SH-SY5Y (cell line): Measurements from ENCODE around the gene IRF7.

Experiments
- GATA2 ChIP-seq: IDR thresholded peaks from 2 replicates; pipeline ENCODE4 v1.6.1; 2011; ENCODE audit warnings: mild to moderate bottlenecking, low read depth, low read length
- GATA3 ChIP-seq: IDR thresholded peaks from 2 replicates; pipeline ENCODE4 v1.6.1; 2011; ENCODE audit warnings: low read depth, mild to moderate bottlenecking, low read length, moderate library complexity

GRCh38 chr11:625636-626268 lies 10.0 kb upstream of the IRF7 start:
- no peak for TF ChIP-seq GATA3
- no peak for TF ChIP-seq GATA2
